GM23248 (cell line): ENCODE results near the gene ZNF155.

Experiments used
- EZH2 ChIP-seq: fragments of 200-600 bp; sonication (generic); IDR thresholded peaks from 2 replicates; pipeline ENCODE4 v1.6.1; 2018; ENCODE audit warnings: antibody characterized with exemption, mild to moderate bottlenecking; ENCODE audit not compliant: insufficient read depth, poor library complexity, severe bottlenecking
- EZH2phosphoT487 ChIP-seq: fragments of 200-600 bp; sonication (generic); IDR thresholded peaks from 2 replicates; pipeline ENCODE4 v1.6.1; 2018; ENCODE audit warnings: antibody characterized with exemption, moderate library complexity, mild to moderate bottlenecking, low read depth; ENCODE audit not compliant: insufficient read depth

DNA sequence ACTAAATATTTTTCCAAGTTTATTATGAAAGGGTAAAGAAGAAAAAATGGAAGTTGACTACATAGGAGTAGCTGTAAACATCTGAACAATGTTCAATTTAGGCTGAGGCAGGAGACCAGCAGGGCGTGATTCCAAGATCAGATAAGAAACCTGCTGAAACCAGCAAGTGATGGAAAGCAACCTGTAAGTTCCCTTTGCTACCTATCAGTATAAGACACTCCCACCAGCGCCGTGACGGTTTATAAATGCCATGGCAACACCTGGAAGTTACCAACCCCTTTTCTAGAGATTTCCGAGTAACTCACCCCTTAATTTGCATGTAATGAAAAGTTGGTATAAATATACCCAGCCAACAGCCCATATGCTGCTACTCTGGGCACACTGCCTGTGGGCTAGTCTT, 47.8 kb upstream of the ZNF155 start:
- TF ChIP-seq EZH2phosphoT487: no peak
- no peak for TF ChIP-seq EZH2
